Natural killer cell treated with Interleukin-12 subunit alpha and Interleukin-12 subunit beta and Interleukin-15 and Interleukin-18, amount 100 ng/mL, for 72 hours (primary cell): ENCODE data around the gene HES7. TPM values are rescaled to one million over a fixed set of nuclear protein-coding genes. Genes with fewer than 3 reads are reported as not detected.

Experiments
- ATAC-seq, 2 donors: fragments of 150-1000 bp; cut with Tn5 transposase in 1 of 2; sonication (Bioruptor Pico), chemical (Tn5 transposase) in 1 of 2; 2 replicates each; pipeline ENCODE4 v1.10.0; 2021
- DNase-seq: peaks from one replicate; pipeline ENCODE4 v3.0.0; 2022; ENCODE audit warnings: low spot score
- H3K27ac Mint-ChIP-seq, 2 donors: 1 replicate in 1 of 2; 2 replicates in 1 of 2; pipeline ENCODE4 v1.8.0; 2022; ENCODE audit warnings: mixed read lengths in 2 of 2, mild to moderate bottlenecking in 1 of 2, moderate library complexity in 1 of 2
- H3K27me3 Mint-ChIP-seq, 2 donors: 1 replicate in 1 of 2; 2 replicates in 1 of 2; pipeline ENCODE4 v1.8.0; 2022; ENCODE audit warnings: mixed read lengths in 2 of 2
- H3K36me3 Mint-ChIP-seq: one replicate; pipeline ENCODE4 v1.8.0; 2022; ENCODE audit warnings: mixed read lengths
- H3K4me1 Mint-ChIP-seq, 2 donors: 1 replicate in 1 of 2; 2 replicates in 1 of 2; pipeline ENCODE4 v1.8.0; 2022; ENCODE audit warnings: low read depth in 2 of 2, mixed read lengths in 2 of 2, mild to moderate bottlenecking in 1 of 2
- H3K4me3 Mint-ChIP-seq: one replicate; pipeline ENCODE4 v1.8.0; 2022; ENCODE audit warnings: mixed read lengths
- H3K9me3 Mint-ChIP-seq: 2 replicates; pipeline ENCODE4 v1.8.0; 2022; ENCODE audit warnings: mixed read lengths
- total RNA-seq, 2 donors: library from RNA; stranded (reverse); gene quantifications; one replicate each; pipeline ENCODE4 v1.2.3, GENCODE V29; 2022

Gene HES7
- total RNA-seq, 2 donors from 2014 or later = not detected

DNA sequence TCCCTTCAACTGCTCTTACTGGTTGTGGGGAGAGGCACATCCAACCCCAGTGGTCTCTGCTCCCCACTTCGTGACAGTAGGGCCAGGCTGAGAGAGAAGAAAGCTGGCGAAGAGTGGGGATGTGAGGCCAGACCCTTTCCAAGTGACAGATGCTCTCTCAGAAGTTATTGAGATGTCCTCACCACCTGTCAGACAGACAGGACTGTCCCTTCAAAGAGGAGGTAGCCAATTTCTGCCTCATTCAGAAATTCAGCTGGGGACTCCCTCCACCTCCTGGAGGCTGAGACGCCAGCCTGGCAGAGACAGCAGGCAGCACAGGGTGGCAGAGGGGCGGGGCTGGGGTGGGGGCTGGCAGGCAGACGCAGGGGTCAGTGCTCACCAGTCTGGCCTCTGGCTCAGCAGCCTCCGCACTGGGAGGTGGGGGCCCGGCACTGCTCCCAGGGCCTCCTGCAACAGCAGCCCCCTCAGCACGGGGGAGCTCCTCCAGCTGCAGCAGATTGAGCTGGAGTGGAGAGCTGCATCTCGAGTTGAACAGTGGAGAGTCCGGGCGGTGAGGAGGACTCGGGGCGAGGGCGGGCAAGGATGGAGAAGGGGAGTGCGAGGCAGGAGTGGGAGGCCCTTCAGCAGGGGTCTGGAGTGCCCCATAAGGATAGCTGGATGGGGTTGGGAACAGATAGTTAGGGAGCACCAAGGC lies 19.1 kb upstream of the HES7 start:
- H3K4me3 Mint-ChIP-seq = no peak overlapping the region
- no peaks in the 10 kb centered on the region for H3K4me1 Mint-ChIP-seq
- no peak overlapping the region for H3K27ac Mint-ChIP-seq
- DNase-seq (no peak), ATAC-seq (no peak)
- no peaks in the 10 kb centered on the region for H3K27me3 Mint-ChIP-seq
- no peaks in the 10 kb centered on the region for H3K36me3 Mint-ChIP-seq
- no peaks in the 10 kb centered on the region for H3K9me3 Mint-ChIP-seq

- H3K4me3 Mint-ChIP-seq = no peak overlapping the region
- no peak overlapping the region for H3K27ac Mint-ChIP-seq
- no peak for DNase-seq
Measured at GRCh38 chr17:8142158-8142886, 18.4 kb upstream of the HES7 start.

DNA sequence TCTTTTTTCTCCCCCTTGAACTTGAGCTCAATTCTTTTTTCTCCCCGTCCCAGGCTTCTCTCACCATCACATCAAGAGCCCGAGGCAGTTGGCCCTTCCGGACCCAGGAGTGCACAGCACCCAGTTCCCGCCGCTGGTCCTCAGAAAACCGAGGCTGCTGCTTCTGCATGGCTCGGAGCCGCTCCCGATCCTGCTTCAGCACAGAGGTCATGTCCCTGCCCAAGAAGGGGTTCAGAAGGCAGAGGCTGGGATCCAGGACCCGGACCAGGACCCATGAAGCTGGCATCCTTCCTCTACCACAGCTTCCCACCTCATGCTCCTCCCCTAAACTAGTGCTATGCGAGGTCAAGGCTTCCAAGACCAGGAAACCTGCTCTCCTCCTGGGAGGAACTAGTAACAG lies 17.8 kb upstream of the HES7 start:
- no peak for ATAC-seq
- no peaks in the 10 kb centered on the region for H3K27me3 Mint-ChIP-seq
- DNase-seq = no peak
- no peak overlapping the region for H3K4me3 Mint-ChIP-seq
- H3K9me3 Mint-ChIP-seq = no peaks in the 10 kb centered on the region
- H3K36me3 Mint-ChIP-seq = no peaks in the 10 kb centered on the region
- peak overlapping the region in 1 of 2 donors; percentile 54 for H3K27ac Mint-ChIP-seq
- H3K4me1 Mint-ChIP-seq = no peaks in the 10 kb centered on the region

More at GRCh38 chr17:8142158-8142886, 18.4 kb upstream of the HES7 start:
- Mint-ChIP-seq H3K9me3 (no peaks in the 10 kb centered on the region), H3K27me3 (no peaks in the 10 kb centered on the region), H3K4me1 (no peaks in the 10 kb centered on the region), H3K36me3 (no peaks in the 10 kb centered on the region)
- no peak for ATAC-seq

DNA sequence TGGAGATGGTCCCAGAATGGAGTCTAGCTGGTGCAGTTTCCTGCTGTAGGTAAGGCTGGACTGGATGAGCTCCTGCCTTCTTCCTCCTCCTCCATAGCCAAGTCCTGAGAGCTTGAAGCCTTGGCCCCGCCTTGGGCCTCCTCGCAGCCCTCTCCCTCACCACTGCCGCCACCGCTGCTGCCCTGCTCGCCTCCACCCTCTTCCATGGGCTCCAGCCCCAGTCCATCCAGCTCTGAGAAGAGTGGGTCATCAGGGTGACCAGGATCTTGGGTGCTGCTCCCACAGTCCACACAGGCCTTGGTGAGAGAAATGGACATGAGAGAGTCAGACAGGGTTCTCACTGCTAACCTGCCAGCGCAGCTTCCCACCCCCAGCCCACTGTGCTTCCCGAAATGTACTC lies 17.1 kb upstream of the HES7 start:
- Mint-ChIP-seq H3K4me3 (no peak overlapping the region), H3K27me3 (no peaks in the 10 kb centered on the region), H3K9me3 (no peaks in the 10 kb centered on the region), H3K27ac (no peak overlapping the region), H3K36me3 (no peaks in the 10 kb centered on the region), H3K4me1 (no peaks in the 10 kb centered on the region)
- DNase-seq = no peak
- no peak for ATAC-seq

DNA sequence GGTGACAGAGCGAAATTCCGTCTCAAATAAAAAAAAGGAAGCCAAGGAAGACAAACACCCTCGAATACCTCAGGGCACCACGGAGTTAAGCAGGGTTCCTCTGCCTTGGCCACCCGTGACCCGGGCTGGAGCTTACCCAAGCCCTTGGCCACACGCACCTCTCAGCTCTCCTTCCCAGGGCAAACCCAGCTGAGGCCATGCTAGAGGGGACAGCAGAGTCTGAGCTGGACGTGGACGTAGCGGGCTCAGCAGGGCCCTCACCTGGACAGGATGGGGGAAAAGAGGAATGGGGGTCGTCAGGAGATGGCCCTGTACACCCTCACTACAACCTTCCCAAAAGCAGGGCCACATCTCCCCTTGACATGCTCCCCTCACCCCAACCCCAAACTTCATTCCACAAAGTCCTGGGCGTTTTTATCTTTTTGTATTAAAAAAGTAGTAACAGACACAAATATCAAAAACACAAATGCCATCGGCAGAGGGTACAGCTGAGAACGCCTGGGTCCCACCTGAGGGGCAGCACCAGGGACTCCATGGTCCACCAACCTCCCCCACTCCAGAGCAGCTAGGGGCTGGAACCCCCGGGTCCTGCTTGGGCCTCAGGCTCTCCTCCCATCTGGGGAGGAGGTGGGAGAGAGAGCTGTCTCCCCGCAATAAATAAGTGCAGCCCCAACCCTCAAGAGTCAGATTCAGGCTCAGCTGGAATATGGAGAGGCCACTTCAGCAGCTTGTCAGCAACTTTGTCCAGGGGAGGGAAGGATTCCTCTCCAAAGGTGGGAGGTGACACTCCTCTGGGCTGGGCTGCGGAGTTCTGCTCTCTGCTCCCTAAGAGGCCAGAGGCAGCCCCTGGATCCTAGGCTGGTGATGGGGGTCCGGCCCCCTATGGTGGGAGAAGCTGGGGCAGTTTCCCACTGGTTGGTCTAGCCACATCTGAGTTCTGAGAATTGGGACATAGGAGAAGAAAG lies 16.4 kb upstream of the HES7 start:
- Mint-ChIP-seq H3K36me3 (no peaks in the 10 kb centered on the region), H3K27me3 (no peaks in the 10 kb centered on the region), H3K4me3 (no peak overlapping the region), H3K9me3 (no peaks in the 10 kb centered on the region), H3K4me1 (no peaks in the 10 kb centered on the region), H3K27ac (no peak overlapping the region)
- ATAC-seq (no peak), DNase-seq (no peak)

DNA sequence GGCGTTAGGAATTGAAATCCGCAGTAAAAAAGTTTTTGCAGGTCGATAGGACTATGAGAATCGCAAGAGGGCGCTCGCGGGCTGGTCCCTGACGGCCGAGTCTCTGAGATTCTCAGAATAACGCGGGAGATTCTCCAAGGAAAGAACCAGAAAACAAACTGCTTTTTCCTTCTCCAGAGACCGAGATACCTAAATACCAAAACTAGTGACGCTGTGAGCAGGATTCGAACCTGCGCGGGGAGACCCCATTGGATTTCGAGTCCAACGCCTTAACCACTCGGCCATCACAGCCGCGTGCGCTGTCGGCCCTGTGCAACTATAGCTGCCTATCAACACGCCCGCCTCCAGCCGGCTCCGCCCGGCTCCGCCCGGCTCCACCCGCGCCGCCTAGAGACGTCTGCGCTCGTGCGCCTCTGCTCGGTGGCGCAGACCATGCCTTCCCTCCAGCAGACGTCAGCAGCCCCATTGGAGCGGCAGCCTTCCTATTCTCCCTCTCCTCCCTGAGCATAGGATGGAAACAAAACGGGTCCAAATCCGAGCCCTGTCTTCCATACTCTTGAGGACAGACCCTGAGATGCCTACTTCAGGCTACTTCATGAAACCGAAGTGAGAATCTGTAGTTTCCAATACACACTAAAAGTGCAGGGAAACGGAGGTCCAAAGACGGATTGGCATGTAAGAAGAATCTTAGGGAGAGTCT lies 14.9 kb upstream of the HES7 start:
- DNase-seq (peak; percentile 95), ATAC-seq (peak; percentile 97 to 98)
- Mint-ChIP-seq H3K27ac (no peak overlapping the region), H3K4me3 (no peak overlapping the region), H3K36me3 (no peaks in the 10 kb centered on the region), H3K4me1 (no peaks in the 10 kb centered on the region), H3K9me3 (no peaks in the 10 kb centered on the region), H3K27me3 (no peaks in the 10 kb centered on the region)

DNA sequence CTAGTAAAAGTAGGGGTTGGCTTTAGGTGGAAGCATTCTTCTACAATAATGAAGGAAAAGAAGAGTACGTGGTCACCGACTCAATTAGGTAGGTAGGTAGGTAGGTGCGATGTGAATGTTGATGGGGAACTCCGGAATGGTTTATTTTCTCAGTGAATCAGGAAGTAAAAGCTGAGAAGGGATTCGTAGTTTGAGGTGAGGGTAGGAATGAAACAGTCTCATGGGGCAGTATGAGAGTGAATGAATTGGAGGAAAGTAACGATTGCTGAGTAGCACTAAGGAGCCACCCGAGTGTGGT lies 14.4 kb upstream of the HES7 start:
- no peaks in the 10 kb centered on the region for H3K4me1 Mint-ChIP-seq
- no peaks in the 10 kb centered on the region for H3K36me3 Mint-ChIP-seq
- ATAC-seq = no peak
- H3K27me3 Mint-ChIP-seq = no peaks in the 10 kb centered on the region
- no peak overlapping the region for H3K27ac Mint-ChIP-seq
- no peaks in the 10 kb centered on the region for H3K9me3 Mint-ChIP-seq
- no peak overlapping the region for H3K4me3 Mint-ChIP-seq
- no peak for DNase-seq

DNA sequence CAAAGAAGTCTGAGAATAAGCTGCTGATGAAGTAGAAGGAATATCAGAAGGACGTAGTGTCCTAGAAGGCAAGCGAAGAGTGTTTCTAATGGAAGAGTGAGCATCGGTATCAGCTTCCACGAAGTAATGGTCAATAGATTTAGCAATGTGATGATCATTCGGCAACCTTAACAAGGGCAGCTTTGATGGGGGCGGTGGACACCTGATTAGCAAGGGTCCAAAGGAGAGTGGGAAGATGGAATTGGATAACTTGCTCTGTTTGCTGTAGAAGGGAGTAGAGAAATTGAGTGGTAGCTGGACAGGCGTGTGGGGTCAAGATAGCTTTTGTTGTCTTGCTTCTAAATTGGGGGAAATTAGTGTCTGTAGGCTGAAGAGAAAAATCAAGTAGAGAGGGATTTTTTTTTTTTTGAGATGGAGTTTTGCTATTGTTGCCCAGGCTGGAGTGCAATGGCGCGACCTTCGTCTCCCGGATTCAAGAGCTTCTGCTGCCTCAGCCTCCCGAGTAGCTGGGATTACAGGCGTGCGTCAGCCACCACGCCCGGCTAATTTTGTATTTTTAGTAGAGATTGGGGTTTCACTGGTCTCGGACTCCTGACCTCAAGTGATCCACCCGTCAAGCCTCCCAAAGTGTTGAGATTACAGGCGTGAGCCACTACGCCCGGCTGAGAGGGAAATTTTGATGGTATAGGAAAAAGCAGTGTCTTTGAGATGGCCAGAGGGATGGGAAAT lies 13.9 kb upstream of the HES7 start:
- H3K27ac Mint-ChIP-seq = no peak overlapping the region
- ATAC-seq = no peak
- H3K36me3 Mint-ChIP-seq = no peaks in the 10 kb centered on the region
- no peaks in the 10 kb centered on the region for H3K9me3 Mint-ChIP-seq
- no peak overlapping the region for H3K4me3 Mint-ChIP-seq
- H3K27me3 Mint-ChIP-seq = no peaks in the 10 kb centered on the region
- DNase-seq = no peak
- H3K4me1 Mint-ChIP-seq = no peaks in the 10 kb centered on the region

DNA sequence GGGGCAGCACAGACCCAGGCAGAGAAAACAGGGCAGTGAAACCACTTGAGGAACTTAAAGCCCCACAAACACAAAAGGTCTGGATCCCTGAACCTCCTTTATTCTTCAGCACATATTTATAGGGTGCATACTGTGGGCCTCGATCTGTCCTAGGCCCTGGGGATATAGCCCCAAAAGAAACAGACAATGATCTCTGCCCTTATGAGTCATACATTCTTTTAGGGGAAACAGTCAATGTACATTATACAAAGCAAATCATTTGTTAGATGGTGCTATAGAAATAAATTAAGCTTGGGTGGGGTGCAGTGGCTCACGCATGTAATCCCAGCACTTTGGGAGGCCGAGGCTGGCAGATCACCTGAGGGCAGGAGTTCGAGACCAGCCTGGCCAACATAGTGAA lies 10.0 kb upstream of the HES7 start:
- Mint-ChIP-seq H3K27ac (no peak overlapping the region), H3K36me3 (no peaks in the 10 kb centered on the region), H3K27me3 (peaks cover 8 to 12% of the 10 kb centered on the region in 2 donors), H3K9me3 (no peaks in the 10 kb centered on the region), H3K4me1 (no peaks in the 10 kb centered on the region), H3K4me3 (no peak overlapping the region)
- no peak for DNase-seq
- no peak for ATAC-seq

- Mint-ChIP-seq H3K9me3 (no peaks in the 10 kb centered on the region), H3K36me3 (no peaks in the 10 kb centered on the region), H3K27ac (no peak overlapping the region), H3K27me3 (peaks cover 8 to 12% of the 10 kb centered on the region in 2 donors), H3K4me3 (no peak overlapping the region), H3K4me1 (no peaks in the 10 kb centered on the region)
- ATAC-seq = no peak
- no peak for DNase-seq
Measured at GRCh38 chr17:8133399-8133798, 9.5 kb upstream of the HES7 start.

DNA sequence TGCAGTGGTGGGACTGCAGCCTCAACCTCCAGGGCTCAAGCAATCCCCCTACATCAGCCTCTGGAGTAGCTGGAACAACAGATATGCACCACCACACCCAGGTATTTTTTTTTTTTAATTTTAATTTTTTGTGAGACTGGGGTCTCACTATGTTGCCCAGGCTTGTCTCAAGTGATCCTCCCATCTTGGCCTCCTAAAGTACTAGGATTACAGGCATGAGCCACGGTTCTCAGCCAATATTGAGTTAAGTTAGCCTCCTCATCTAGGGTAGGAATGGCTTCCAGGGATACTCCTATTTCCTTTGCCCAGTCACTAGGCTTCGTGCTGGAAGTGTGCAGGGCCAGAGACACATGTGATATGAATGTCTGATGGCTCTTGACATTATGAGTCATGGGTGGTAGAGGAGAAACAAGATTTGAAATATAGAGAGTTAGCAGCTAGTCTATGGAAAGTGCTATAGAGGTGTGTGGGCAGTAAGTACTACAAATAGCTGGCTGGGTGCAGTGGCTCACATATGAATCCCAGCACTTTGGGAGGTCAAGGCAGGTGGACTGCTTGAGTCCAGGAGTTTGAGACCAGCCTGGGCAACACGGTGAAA lies 8.0 kb upstream of the HES7 start:
- Mint-ChIP-seq H3K27me3 (peaks cover 13 to 15% of the 10 kb centered on the region in 2 donors), H3K9me3 (no peaks in the 10 kb centered on the region), H3K36me3 (no peaks in the 10 kb centered on the region), H3K4me3 (no peak overlapping the region), H3K27ac (no peak overlapping the region), H3K4me1 (peaks cover 5% of the 10 kb centered on the region in 2 donors)
- ATAC-seq (no peak), DNase-seq (no peak)

DNA sequence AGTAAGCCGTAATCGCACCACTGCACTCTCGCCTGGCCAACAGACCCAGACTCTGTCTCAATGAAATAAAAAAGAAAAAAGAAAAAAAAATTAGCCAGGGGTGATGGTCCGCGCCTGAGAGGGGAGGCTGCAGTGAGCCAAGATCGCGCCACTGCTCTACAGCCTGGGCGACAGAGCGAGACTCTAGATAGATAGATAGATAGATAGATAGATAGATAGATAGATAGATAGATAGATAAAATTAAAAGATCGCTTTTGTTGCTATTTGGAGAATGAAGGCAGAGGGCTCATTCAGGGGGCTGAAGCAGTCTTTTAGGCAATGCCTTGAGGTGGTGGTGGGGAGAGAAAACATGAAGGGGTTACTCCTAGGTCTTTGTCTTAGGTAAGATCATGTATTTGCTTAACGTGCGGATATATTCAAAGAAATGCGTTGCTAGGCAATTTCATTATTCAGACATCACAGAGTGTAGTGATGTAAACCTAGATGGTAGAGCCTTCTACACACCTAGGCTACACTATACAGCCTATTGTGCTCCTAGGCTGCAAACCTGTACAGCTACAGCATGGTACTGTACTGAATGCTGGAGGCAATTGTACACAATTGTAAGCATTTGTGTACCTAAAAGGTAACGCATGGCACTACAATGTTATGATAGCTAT lies 4.3 kb upstream of the HES7 start:
- no peak overlapping the region for H3K27ac Mint-ChIP-seq
- H3K4me3 Mint-ChIP-seq = no peak overlapping the region
- no peaks in the 10 kb centered on the region for H3K36me3 Mint-ChIP-seq
- ATAC-seq = no peak
- peaks cover 29 to 39% of the 10 kb centered on the region in 2 donors for H3K27me3 Mint-ChIP-seq
- DNase-seq = no peak
- H3K4me1 Mint-ChIP-seq = peaks cover 36 to 40% of the 10 kb centered on the region in 2 donors
- no peaks in the 10 kb centered on the region for H3K9me3 Mint-ChIP-seq
